Natural killer cell (primary cell): ENCODE data around the gene SEPTIN14. TPM values are rescaled to one million over a fixed set of nuclear protein-coding genes. Genes with fewer than 3 reads are reported as not detected.
"Not testable (repeated sequence)": the region's sequence is repeated elsewhere in the genome, so short reads cannot be mapped to it uniquely, and the experiment has no call there.

Experiments
- ATAC-seq, 3 donors: fragments of 150-1000 bp in 2 of 3; fragments of 200-7000 bp in 1 of 3; cut with Tn5 transposase; 1 replicate in 1 of 3; 2 replicates in 2 of 3; pipeline ENCODE4 v1.10.0; 2021; ENCODE audit warnings: mild to moderate bottlenecking in 2 of 3, moderate library complexity in 2 of 3
- DNase-seq, 2 donors: peaks; one replicate each; pipeline versions ENCODE4 v3.0.0 to v3.0.0-alpha.2; 2013 to 2021; ENCODE audit warnings: mixed read lengths in 1 of 2
- H3K27ac ChIP-seq: one replicate; pipeline ENCODE4 v1.5.1; 2013; ENCODE audit warnings: mild to moderate bottlenecking, low read length
- H3K27me3 ChIP-seq: one replicate; pipeline ENCODE4 v1.6.1; 2013; ENCODE audit warnings: low read length; ENCODE audit not compliant: control insufficient read depth, insufficient read depth
- H3K36me3 ChIP-seq: one replicate; pipeline ENCODE4 v1.6.1; 2013; ENCODE audit warnings: low read length; ENCODE audit not compliant: control insufficient read depth, insufficient read depth
- H3K4me1 ChIP-seq: one replicate; pipeline ENCODE4 v1.6.1; 2013; ENCODE audit warnings: low read length; ENCODE audit not compliant: control insufficient read depth, insufficient read depth
- H3K4me3 ChIP-seq: one replicate; pipeline ENCODE4 v1.5.1; 2013; ENCODE audit warnings: low read length
- H3K9me3 ChIP-seq: one replicate; pipeline ENCODE4 v1.6.1; 2013; ENCODE audit warnings: low read length; ENCODE audit not compliant: control insufficient read depth, insufficient read depth
- H3K27ac Mint-ChIP-seq, 2 donors: one replicate each; pipeline ENCODE4 v1.8.0; 2022; ENCODE audit warnings: mild to moderate bottlenecking in 2 of 2, mixed read lengths in 2 of 2, moderate library complexity in 1 of 2
- H3K27me3 Mint-ChIP-seq, 2 donors: one replicate each; pipeline ENCODE4 v1.8.0; 2022; ENCODE audit warnings: low read depth in 2 of 2, mixed read lengths in 2 of 2
- H3K36me3 Mint-ChIP-seq: one replicate; pipeline ENCODE4 v1.8.0; 2022; ENCODE audit warnings: mixed read lengths
- H3K4me1 Mint-ChIP-seq, 2 donors: one replicate each; pipeline ENCODE4 v1.8.0; 2022; ENCODE audit warnings: mixed read lengths in 2 of 2
- H3K4me3 Mint-ChIP-seq: one replicate; pipeline ENCODE4 v1.8.0; 2022; ENCODE audit warnings: mild to moderate bottlenecking, moderate library complexity, mixed read lengths
- H3K9me3 Mint-ChIP-seq, 2 donors: one replicate each; pipeline ENCODE4 v1.8.0; 2022; ENCODE audit warnings: mixed read lengths in 2 of 2
- CTCF ChIP-seq: fragments of 200-600 bp; IDR thresholded peaks from one replicate; pipeline ENCODE4 v1.8.0; 2022; ENCODE audit warnings: antibody characterized with exemption
- WGBS: methylation state at CpG from one replicate; pipeline ENCODE4 v1.1.7; 2013; ENCODE audit warnings: missing lambda C conversion rate; ENCODE audit not compliant: insufficient coverage; 5-methylcytosine and 5-hydroxymethylcytosine counted together
- intact Hi-C: fragments of 100-400 bp; cut with micrococcal nuclease; formaldehyde crosslinking; loops from one replicate; pipeline ENCODE4 v1.14.2; 2022
- total RNA-seq, 4 donors: library from RNA; stranded (reverse); fragments of 120-200 nt in 1 of 4; gene quantifications; one replicate each; pipeline versions ENCODE4 v1.2.3 to v1.2.4, GENCODE V29; 2013 to 2022

The SEPTIN14 gene
- total RNA-seq, 3 donors from 2014 or later (not counting 1 experiment from before 2014, with no cell fraction given): not detected

- no peak for TF ChIP-seq CTCF
- Histone ChIP-seq H3K9me3 (peaks cover 15% of the 10 kb centered on the region), H3K27me3 (no peaks in the 10 kb centered on the region), H3K4me3 (no peak overlapping the region), H3K4me1 (no peaks in the 10 kb centered on the region), H3K36me3 (no peaks in the 10 kb centered on the region), H3K27ac (no peak overlapping the region)
- DNase-seq (no peak), ATAC-seq (no peak)
- Mint-ChIP-seq H3K4me1 (no peaks in the 10 kb centered on the region), H3K27ac (no peak overlapping the region), H3K9me3 (peaks cover 0 to 4% of the 10 kb centered on the region in 2 donors), H3K27me3 (peaks cover 0 to 8% of the 10 kb centered on the region in 2 donors), H3K4me3 (no peak overlapping the region), H3K36me3 (no peaks in the 10 kb centered on the region)
- intact Hi-C loops: no loop called here
- WGBS: 100% methylated on average over 1 of the region's 1 CpG
Measured at GRCh38 chr7:55827577-55827976, 35.0 kb downstream of the SEPTIN14 start.

GRCh38 chr7:55818686-55819085 is 43.9 kb downstream of the SEPTIN14 start:
- no peak overlapping the region for H3K4me3 ChIP-seq
- Mint-ChIP-seq H3K36me3 (no peaks in the 10 kb centered on the region), H3K27me3 (peaks cover 0 to 4% of the 10 kb centered on the region in 2 donors), H3K27ac (no peak overlapping the region), H3K4me1 (no peaks in the 10 kb centered on the region), H3K4me3 (no peak overlapping the region), H3K9me3 (peaks cover 0 to 4% of the 10 kb centered on the region in 2 donors)
- intact Hi-C loops: no loop called here
- no peak for TF ChIP-seq CTCF
- ATAC-seq (no peak), DNase-seq (no peak)
- H3K4me1 ChIP-seq: no peaks in the 10 kb centered on the region
- no peaks in the 10 kb centered on the region for H3K27me3 ChIP-seq
- H3K9me3 ChIP-seq: peaks cover 2% of the 10 kb centered on the region
- WGBS: 68% methylated on average over 2 of the region's 2 CpGs
- no peak overlapping the region for H3K27ac ChIP-seq
- H3K36me3 ChIP-seq: no peaks in the 10 kb centered on the region

GRCh38 chr7:55797260-55797659 is 65.3 kb downstream of the SEPTIN14 start:
- WGBS: 60% methylated on average over 1 of the region's 1 CpG
- DNase-seq, H3K4me3 Mint-ChIP-seq, H3K9me3 ChIP-seq, ATAC-seq, H3K4me3 ChIP-seq, H3K36me3 ChIP-seq, H3K36me3 Mint-ChIP-seq, H3K27ac Mint-ChIP-seq, H3K27me3 ChIP-seq, H3K4me1 ChIP-seq, intact Hi-C loops, H3K4me1 Mint-ChIP-seq, H3K9me3 Mint-ChIP-seq, H3K27ac ChIP-seq, H3K27me3 Mint-ChIP-seq: not testable (repeated sequence)

GRCh38 chr7:55794527-55794926 is 68.0 kb downstream of the SEPTIN14 start:
- H3K9me3 Mint-ChIP-seq: peaks cover 2 to 8% of the 10 kb centered on the region in 2 donors
- peaks cover 4 to 7% of the 10 kb centered on the region in 2 donors for H3K27me3 Mint-ChIP-seq
- intact Hi-C loops: no loop called here

More at GRCh38 chr7:55794527-55794926, 68.0 kb downstream of the SEPTIN14 start:
- Histone ChIP-seq H3K4me1 (no peaks in the 10 kb centered on the region), H3K27ac (no peak overlapping the region), H3K27me3 (no peaks in the 10 kb centered on the region), H3K36me3 (no peaks in the 10 kb centered on the region), H3K4me3 (no peak overlapping the region), H3K9me3 (peaks cover 8% of the 10 kb centered on the region)
- WGBS: 95% methylated on average over 10 of the region's 10 CpGs
- Mint-ChIP-seq H3K36me3 (peaks cover 8% of the 10 kb centered on the region), H3K4me1 (no peaks in the 10 kb centered on the region), H3K27ac (no peak overlapping the region), H3K4me3 (no peak overlapping the region)
- TF ChIP-seq CTCF: no peak
- ATAC-seq (no peak), DNase-seq (no peak)
